HG02973 (cell line): ENCODE results near the gene ROCK1.
A peak's percentile ranks its signal among the peaks of the same experiment; 100 is the strongest.
"Not testable (repeated sequence)": the region's sequence is repeated elsewhere in the genome, so short reads cannot be mapped to it uniquely, and the experiment has no call there.

ENCODE experiments used
- ATAC-seq: cut with Tn5 transposase; IDR thresholded peaks from one replicate; pipeline ENCODE4 v1.9.1; 2021; ENCODE audit warnings: moderate library complexity; ENCODE audit not compliant: unreplicated experiment

Gene ROCK1

DNA sequence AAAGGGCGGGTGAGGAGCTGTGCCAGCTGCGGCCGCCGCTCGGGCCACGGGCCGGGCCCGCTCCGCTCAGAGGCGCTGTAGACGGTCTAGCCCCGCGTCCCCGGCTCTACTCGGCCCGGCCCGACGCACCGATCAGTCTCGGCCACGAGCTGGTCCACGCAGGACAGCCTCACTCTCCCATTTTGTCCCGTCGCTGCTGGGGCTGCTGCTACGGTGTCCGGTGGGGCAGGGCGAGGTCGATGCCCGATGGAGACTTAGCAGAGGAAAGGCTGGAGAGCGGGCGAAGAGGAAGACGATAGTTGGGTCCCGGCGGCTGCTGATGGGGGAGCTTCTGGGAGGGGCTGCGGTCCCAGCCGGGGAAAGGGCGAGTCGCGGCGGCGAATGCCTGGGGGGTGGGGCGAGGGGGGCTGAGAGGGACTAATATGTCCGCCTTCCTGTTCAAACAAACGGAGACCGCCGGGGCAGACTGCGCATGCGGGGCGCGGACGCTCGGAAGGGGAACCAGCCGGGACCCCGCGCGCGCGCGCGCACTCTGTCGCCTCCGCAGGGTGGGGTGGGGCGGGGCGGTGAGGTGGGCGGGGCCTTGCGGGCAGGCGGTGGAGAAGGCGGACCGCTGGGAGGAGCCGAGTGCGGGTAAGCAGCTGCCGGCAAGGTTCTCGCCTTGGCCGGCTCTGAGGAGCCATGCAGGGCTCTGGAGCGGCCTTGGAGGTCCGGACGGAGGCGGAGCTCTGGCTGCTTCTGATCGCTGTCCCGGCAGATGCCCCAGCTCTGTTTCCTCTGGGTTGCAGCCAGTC lies at the start of gene ROCK1:
Gene ROCK1 (minus strand): TSS at position 468 of the 794 bp plus-strand sequence. CDS start 903 bp downstream, outside the sequence.
- peak; percentile 87 for ATAC-seq

DNA sequence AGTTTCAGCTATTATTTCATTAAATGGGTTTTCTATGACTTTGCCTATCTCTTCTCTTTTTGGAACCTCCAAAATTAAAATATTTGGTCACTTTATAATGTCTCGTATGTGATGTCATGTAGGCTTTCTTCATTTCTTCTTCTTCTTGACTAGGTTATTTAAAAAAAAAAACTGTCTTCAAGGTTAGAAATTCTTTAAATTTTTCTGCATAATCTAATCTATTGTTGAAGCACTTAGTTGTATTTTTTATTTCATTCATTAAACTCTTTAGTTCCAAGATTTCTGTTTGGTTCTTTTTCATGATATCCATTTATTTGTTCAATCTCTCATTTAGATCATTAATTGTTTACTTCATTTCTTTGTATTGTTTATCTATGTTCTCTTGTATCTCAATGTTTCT lies 43.8 kb upstream of the ROCK1 start:
- ATAC-seq, result no peak

DNA sequence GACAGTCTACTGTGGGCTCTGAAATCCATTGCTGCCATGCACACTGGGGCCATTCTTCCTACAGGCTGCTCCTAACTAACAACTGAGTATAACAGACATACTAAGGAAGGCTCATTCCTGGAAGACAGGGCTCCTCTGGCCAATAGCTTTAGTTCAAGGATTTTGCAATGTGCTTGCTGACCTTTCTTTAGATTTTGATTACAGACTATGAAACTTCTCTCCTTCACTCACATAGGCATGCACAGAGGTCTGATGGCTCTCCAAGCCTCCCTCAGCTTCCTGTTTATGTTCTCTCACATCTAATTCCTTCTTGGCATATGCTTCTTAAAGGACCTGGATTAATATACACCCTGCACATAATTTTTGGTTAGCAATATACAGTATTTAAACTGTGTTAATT lies 34.4 kb upstream of the ROCK1 start:
- ATAC-seq, result no peak

DNA sequence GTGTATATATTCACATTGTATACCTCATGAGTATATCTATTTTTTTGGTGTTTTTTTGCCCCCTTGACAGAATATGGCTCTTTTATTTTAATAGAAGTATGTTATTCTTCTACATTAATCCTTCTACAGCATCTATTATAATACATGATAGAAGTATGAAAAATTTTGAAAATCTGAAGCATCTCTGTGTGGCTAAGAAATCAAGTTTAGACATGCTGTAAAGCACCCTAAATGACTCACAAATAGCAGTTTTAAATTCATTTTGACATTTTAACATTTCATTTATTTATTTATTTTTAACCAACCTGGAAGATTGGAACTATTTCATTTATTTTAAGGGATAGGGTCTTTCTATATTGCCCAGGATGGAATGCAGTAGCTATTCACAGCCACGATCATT lies 33.8 kb upstream of the ROCK1 start:
- no peak for ATAC-seq

DNA sequence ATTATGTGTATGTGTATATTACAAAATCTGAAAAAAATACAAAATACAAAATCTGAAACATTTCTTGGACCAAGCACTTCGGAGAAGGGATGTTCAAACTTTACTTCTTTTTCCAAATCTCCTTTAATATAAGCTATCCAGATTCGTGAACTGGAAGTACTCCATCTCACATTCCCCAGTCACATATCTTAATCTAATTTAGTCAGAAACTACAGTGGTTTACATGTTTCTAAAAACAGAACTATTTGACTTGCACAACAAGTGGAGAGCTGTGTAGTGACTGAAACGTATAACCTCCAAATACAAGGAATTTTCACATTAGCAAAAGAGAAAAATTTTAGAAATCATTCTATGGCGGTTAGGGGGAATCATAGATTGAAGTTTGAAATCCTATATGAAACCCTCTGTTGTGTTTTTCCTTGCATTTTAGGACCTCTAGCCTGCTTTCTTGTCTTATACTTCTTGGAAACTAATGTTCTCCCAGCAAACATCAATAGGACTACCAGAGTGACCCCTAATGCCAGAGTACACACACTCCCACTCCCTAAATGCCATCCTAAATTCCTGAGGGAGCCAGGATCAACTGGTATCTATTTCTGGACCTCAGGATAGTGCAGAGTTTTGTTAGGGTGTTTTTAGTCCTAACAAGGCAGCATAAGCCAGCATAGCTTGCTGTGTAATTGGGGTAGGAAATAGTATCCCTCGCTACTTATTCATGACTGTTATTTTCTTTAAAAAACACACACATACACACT lies 30.2 kb upstream of the ROCK1 start:
- no peak for ATAC-seq

DNA sequence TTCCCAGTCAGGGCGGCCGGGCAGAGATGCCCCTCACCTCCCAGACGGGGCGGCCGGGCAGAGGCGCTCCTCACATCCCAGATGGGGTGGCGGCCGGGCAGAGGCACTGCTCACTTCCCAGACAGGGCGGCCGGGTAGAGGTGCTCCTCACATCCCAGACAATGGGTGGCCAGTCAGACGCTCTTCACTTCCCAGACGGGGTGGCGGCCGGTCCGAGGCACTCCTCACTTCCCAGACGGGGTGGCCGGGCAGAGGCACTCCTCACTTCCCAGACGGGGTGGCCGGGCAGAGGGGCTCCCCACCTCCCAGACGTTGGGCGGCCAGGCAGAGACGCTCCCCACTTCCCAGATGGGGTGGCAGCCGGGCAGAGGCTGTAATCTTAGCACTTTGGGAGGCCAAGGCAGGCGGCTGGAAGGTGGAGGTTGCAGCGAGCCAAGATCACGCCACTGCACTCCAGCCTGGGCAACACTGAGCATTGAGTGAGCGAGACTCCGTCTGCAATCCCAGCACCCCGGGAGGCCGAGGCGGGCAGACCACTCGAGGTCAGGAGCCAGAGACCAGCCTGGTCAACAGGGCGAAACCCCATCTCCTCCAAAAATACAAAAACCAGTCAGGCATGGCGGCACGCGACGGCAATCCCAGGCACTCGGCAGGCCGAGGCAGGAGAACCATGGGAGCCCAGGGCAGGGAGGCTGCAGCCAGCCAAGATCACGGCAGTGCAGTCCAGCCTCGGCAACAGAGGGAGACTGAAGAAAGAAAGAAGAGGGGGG lies 26.3 kb upstream of the ROCK1 start:
- not testable (repeated sequence) for ATAC-seq

DNA sequence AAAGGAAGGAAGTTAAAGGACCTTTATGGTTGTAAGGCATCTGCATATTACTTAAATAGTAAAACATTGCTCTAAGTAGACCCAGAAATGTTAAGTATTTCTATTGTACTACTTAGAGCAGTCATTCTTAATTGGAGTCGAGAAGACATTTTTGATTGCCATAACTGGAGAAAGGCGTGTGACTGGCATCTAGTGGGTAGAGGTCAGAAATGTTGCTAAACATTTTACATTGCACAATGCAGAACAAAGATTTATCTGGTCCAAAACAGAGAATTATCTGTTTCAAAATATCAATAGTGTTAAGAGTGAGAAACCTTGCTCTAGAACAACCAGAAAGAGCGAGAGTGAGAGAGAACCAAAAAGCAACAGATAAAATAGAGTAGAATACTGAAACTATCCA lies 23.3 kb upstream of the ROCK1 start:
- no peak for ATAC-seq

DNA sequence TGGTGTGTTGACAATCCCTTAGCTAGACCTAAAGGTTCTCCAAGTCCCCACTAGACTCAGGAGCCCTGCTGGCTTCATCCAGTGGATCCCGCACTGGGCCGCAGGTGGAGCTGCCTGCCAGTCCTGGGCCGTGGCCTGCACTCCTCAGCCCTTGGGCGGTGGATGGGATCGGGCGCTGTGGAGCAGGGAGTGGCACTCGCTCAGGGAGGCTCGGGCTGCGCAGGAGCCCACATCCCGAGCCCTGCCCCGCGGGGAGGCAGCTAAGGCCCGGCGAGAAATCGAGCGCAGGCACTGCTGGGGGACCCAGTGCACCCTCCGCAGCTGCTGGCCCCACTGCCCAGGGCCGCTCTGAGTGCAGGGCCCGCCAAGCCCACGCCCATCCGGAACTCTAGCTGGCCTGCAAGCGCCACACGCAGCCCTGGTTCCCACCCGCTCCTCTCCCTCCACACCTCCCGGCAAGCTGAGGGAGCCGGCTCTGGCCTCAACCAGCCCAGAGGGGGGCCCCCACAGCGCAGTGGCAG lies 20.8 kb upstream of the ROCK1 start:
- ATAC-seq, result no peak

DNA sequence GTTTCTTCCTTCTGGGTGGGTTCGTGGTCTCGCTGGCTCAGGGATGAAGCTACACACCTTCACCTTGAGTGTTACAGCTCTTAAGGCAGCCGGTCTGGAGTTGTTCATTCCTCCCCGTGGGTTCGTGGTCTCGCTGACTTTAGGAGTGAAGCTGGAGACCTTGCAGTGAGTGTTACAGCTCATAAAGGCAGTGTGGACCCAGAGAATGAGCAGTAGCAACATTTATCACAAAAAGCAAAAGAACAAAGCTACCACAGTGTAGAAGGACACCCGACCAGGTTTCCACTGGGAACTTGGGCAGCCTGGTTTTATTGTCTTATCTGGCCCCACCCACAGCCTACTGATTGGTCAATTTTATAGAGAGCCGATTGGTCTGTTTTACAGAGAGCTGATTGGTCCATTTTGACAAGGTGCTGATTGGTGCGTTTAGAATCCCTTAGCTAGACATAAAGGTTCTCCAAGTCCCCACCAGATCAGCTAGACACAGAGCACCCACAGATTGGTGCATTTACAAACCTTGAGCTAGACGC lies 20.1 kb upstream of the ROCK1 start:
- no peak for ATAC-seq

DNA sequence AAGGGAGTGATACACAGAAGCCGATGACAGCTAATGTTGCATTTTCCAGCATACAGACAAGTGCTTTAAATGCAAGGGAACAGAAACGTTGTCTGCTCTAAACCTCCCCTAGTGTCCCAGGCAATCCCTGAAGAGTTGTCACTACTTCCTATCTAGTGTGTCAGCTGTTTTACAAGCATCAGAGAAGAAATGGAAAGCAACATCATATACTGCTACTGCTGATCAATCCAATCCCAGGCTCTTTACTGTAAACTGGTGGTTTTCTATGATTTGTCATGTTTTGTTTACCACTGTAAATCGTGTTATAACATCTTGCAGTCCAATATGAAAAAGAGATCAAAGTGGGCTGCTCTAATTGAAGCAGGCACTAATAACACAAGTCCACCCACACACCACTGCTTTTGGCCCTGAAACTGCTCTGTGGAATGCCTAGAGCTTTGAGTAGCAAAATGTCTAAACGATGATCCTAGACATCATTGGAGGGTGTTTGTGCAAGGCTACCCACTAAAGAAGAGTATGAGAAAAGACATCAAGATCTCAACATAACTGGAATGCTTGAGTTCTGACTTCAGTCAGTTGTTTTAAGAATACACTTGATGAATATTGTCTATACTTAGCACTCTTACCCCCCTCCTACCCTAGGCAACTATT lies 18.1 kb upstream of the ROCK1 start:
- no peak for ATAC-seq

DNA sequence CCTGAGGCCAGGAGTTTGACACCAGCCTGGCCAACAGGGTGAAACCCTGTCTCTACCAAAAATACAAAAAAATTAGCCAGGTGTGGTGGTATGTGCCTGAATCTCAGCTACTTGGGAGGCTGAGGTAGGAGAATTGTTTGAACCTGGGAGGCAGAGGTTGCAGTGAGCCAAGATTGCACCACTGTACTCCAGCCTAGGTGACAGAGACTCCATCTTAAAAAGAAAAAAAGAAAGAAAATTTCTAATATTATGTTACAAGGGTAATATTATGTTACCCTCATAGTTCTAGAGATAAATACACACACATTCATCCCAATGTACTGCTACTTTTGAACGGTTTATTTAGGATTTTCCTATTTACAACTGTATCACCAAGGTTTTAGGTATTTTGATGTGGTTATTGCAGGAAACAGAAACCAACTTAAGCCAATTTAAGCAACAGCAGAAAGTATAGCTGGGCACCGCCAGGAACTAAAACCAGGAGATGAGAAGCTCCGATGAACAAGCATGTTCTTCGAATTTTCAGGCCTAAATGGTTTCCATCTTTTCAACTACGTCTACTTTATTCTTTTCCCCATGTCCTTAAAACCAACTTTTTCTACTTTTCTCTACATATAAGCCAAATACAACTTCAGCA lies 11.8 kb upstream of the ROCK1 start:
- no peak for ATAC-seq

DNA sequence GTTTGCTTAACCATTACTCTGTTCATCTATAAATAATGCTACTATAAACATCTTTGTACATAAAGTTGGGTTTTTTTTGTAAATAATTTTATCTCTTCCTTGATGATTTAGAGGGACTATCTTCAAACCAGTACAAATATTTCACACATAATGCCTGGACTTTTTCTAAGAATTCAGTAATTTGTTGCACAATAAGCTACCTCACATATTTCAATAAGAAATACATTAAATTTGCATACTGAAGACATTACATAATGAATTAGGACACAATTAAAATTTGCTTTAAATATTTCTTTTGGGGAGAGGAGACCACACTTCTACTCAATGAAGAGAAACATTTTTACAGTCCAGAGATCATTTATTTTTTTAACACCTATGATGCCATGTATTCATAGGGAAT lies 7.2 kb upstream of the ROCK1 start:
- ATAC-seq, result no peak

DNA sequence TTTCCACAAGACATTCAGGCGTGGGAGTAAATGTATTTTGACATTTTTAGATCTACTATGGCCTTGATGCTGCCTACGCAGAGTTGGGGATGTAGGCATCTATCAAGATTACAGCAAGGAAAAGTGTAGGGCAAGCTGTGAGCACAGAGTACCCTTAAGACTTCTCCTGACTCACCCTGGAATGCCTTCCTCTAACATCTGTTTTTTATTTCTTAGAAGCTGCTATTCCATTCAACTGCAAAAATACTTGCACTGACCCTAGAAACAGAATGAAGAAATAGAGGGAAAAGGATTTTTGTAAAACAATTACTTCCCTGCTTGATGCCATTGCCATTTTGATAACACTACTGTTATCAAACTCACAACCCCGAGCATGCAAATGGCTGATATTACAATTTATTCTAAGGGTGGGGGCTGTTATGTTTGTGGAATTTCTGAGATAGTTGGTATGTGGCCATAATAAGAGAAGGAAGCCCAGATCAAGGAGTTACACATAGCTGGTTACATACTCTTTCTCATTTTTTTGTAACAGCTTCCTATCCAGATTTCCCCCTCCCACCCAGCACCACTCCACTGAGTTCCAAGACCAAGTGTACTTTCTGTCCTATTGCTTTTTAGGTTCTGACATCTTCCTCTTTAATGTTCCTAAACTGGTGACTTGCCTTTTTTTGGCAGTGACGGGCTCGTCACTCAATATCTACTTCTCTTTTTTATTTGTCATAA lies 6.0 kb upstream of the ROCK1 start:
- ATAC-seq, result no peak

DNA sequence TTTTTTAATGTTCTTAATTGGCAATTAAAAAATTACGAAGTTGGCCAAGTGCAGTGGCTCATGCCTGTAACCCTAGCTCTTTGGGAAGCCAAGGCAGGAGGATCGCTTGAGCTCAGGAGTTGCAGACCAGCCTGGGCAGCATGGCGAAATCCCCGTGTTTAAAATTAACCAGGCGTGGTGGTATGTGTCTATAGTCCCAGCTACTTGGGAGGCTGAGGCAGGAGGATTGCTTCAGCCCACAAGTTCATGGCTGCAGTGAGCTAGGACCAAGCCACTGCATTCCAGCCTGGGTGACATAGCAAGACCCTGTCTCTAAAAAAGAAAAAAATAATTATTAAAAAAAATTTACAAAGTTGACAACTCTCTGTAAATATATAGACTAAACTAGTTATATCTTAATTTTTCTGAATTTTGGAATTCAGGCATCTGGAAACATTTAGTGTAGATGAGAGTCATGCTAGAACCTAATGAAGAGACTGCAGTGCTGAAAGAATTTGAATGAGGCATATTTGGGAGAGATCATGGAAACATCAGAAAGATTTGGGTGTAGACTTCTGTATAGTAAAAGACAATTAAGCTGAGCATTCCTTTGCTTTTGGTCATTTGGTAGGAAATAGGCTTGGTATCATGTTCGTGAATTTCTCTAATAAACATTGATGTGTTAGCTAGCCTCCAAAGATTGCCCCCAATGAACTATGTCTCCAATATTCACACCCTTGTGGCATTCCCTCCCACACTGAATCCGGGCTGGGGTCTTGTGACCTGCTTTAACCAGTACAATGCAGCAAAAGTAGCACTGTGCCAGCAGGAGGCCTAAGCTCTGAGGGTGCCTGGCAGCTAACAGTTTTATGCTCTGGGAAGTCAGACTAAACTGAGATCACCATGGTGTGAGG lies 4.2 kb upstream of the ROCK1 start:
- ATAC-seq, result no peak

DNA sequence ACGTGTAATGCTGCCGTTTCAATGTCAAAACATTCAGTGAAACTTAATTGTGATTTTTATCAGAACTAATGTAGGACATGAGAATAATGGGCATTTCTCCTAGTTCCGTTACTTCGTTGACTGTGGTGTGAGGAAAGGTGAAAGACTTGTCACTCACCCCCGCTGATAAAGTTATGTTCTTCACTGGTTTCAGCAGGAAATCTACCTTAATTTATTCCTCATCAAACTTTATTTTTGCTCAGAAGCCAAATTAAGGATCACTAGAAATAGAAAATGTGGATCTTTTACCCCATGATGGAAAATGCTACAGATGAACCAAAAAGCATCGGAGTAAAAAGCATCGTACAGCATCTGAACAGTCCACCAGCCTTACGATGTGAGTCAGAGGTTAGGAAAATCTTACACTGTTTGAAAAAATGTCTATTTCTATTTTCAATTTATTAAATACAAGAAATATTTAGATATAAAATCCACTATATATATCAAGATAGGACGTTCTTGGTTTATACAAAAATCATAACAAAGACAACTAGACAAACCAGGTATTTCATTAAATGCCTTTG lies 1.0 kb upstream of the ROCK1 start:
- no peak for ATAC-seq

DNA sequence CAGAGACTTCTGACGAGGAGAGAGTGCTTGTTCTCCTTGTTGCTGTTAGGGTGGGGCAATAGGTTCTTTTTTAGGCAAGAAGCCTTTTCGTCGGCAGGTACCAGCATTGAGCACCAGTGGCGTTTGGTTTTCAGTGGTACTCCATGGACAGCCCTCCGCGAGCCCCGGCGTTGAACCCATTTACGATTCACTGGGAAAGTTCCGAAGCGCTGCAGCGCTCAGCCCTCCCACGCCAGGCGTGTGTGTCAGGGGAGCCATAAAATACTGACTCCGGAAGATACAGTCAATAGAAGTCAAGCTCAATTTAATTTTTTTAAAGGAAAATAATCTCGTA lies 494 bp upstream of the ROCK1 start:
- ATAC-seq, result no peak

DNA sequence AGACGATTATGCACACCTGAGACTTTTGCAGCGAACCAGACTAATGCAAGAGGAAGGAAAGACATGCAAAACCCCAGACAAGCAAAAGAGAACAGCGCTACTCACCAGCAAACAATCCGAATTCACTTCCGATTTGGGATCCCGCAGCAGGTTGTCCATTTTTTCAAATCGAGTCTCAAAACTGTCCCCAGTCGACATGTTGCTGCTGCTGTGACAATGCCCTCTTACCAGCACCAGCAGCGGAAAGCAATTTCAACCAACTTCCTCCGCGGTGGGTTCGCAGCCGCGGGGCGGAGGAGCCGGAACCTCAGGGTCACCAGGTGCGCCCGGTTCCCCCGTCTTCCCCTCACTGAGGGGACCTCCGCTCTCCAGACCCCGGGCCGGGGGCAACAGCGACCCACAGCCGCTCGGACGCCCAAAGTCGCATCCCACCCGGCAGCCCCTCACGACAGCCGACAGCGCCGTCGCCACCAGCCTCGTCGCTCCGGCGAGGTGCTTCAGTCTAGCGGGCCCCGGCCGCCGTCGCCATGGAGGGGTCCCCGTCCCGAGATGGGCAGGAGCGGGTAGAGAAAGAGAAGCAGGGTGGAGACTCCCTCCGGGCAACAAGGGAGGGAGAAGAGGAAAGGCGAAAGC lies 784 bp downstream of the ROCK1 start:
- peak; percentile 21 for ATAC-seq
